GM13977 (cell line): ENCODE results near the gene CMSS1.

ENCODE experiments used
- DNase-seq: peaks from one replicate; pipeline ENCODE4 v3.0.0; 2012; ENCODE audit warnings: low spot score
- CTCF ChIP-seq: IDR thresholded peaks from 2 replicates; pipeline ENCODE4 v1.5.1; 2012; ENCODE audit warnings: mild to moderate bottlenecking, control low read depth; ENCODE audit not compliant: insufficient read depth; ENCODE audit errors: extremely low read depth, missing control alignments
- in situ Hi-C: fragments of 300-500 bp; cut with MboI; formaldehyde crosslinking; loops from one replicate; pipeline ENCODE4 v1.12.0; 2022; ENCODE audit warnings: low sequenced_read_pairs, low pct_unique_long_range_greater_than_20kb, mixed read lengths, inconsistent platforms; ENCODE audit not compliant: unreplicated experiment

Gene CMSS1

GRCh38 chr3:99899603-99900002 lies 81.9 kb downstream of the CMSS1 start:
- DNase-seq = no peak
- in situ Hi-C loops = no loop called here
- no peak for TF ChIP-seq CTCF

GRCh38 chr3:99900248-99900647 lies 82.6 kb downstream of the CMSS1 start:
- no peak for TF ChIP-seq CTCF
- in situ Hi-C loops = no loop called here
- DNase-seq = no peak

GRCh38 chr3:99901200-99901926 lies 83.7 kb downstream of the CMSS1 start:
- no peak for TF ChIP-seq CTCF
- no peak for DNase-seq

GRCh38 chr3:99902091-99902490 lies 84.4 kb downstream of the CMSS1 start:
- in situ Hi-C loops = no loop called here
- no peak for DNase-seq
- TF ChIP-seq CTCF = no peak

More at GRCh38 chr3:99901200-99901926, 83.7 kb downstream of the CMSS1 start:
- in situ Hi-C loops = no loop called here

GRCh38 chr3:99903869-99904268 lies 86.2 kb downstream of the CMSS1 start:
- in situ Hi-C loops = no loop called here
- no peak for DNase-seq
- TF ChIP-seq CTCF = no peak

- TF ChIP-seq CTCF = no peak
- DNase-seq = no peak
- in situ Hi-C loops = no loop called here
These were observed 90.4 kb downstream of the CMSS1 start for GRCh38 chr3:99907959-99908544.
